GM19455 (cell line): ENCODE measurements around the gene IL9R.
A peak's percentile ranks its signal among the peaks of the same experiment; 100 is the strongest.
"Not testable (repeated sequence)": the region's sequence is repeated elsewhere in the genome, so short reads cannot be mapped to it uniquely, and the experiment has no call there.

Experiments used
- ATAC-seq: cut with Tn5 transposase; IDR thresholded peaks from one replicate; pipeline ENCODE4 v1.9.1; 2021; ENCODE audit not compliant: unreplicated experiment

The IL9R gene, protein sequence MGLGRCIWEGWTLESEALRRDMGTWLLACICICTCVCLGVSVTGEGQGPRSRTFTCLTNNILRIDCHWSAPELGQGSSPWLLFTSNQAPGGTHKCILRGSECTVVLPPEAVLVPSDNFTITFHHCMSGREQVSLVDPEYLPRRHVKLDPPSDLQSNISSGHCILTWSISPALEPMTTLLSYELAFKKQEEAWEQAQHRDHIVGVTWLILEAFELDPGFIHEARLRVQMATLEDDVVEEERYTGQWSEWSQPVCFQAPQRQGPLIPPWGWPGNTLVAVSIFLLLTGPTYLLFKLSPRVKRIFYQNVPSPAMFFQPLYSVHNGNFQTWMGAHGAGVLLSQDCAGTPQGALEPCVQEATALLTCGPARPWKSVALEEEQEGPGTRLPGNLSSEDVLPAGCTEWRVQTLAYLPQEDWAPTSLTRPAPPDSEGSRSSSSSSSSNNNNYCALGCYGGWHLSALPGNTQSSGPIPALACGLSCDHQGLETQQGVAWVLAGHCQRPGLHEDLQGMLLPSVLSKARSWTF

DNA sequence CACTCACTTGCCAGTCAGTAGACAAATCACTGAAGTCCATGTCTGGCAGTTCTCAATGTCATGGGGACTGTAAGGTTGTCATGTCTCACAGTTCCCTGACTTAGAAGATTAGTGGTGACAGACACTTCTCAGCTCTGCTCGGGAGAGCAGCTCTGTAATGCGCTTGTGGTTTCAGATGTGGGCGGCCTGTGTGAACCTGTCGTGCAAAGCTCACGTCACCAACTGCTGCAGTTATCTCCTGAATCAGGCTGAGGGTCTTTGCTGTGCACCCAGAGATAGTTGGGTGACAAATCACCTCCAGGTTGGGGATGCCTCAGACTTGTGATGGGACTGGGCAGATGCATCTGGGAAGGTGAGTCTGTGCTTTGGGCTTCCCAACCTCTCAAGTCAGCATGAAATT lies at the start of gene IL9R:
Gene IL9R (plus strand): TSS at position 261 of the 400 bp plus-strand sequence. CDS start 64 bp downstream, at position 325.
- ATAC-seq = peak; percentile 57

DNA sequence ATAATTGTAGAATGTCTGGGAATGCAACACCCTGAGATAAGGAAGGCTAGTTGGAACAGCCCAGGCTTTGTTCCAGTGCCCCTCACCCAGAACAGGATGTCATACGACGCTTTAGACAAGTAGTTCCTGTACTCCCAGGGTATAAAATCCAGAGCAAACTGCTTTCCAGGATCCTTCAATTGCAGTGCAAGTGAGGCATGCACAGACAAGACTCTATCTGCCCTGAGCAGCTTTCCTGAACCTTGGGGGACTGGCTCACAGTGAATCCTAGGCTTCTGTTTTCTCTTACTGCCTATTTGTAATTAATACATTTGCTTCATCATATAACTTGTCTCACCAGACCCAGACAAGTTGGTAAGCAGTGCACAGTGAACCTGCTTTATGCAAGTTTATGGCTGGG lies 48.4 kb upstream of the IL9R start:
- no peak for ATAC-seq

- no peak for ATAC-seq
Measured at GRCh38 chrX:155951237-155951789, 46.2 kb upstream of the IL9R start.

GRCh38 chrX:155953055-155953454 lies 44.4 kb upstream of the IL9R start:
- ATAC-seq = no peak

- no peak for ATAC-seq
Measured at GRCh38 chrX:155954793-155955192, 42.7 kb upstream of the IL9R start.

DNA sequence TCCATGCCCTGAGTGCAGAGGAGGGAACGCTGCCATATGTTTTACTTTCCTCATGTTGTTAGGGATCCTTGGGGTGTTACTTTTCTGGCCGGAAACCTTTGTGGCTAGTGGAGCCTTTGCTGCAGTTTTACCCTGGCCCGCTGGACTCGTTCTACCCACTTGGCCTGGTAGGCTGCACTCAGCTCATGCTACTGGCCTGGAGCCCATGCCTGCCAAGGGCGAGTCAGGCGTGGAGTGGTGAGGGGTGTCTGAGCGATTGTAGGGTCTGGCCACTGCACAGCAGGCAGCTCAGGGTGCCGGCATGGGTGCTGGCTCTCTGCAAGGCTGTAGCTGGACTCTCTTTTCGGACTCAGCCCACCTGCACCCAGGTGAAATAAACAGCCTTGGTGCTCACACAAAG lies 41.4 kb upstream of the IL9R start:
- no peak for ATAC-seq

GRCh38 chrX:155956649-155957048 lies 40.8 kb upstream of the IL9R start:
- no peak for ATAC-seq

GRCh38 chrX:155957843-155958242 lies 39.7 kb upstream of the IL9R start:
- no peak for ATAC-seq

- ATAC-seq = no peak
Measured at GRCh38 chrX:155959018-155959587, 38.4 kb upstream of the IL9R start.

DNA sequence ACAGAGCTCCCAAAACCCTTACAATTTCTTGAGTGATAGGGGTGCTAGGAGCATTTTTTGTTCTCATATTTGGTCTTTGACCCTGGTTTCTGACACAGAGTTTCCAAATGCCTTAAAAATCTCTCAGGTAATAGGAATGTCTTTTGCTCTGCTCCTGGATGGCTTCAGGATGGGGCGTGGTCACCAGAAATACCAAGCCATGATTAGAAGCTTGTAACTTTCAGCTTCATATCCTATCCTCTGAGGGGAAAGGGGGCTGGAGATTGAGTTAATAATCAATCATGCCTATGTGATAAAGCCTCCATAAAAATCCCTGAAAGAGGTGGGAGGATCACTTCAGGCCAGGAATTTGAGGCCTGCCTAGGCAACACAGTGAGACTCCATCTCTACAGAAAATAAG lies 34.6 kb upstream of the IL9R start:
- no peak for ATAC-seq

- no peak for ATAC-seq
Measured at GRCh38 chrX:155966876-155967275, 30.6 kb upstream of the IL9R start.

- ATAC-seq = no peak
Measured at GRCh38 chrX:155967653-155968325, 29.7 kb upstream of the IL9R start.

DNA sequence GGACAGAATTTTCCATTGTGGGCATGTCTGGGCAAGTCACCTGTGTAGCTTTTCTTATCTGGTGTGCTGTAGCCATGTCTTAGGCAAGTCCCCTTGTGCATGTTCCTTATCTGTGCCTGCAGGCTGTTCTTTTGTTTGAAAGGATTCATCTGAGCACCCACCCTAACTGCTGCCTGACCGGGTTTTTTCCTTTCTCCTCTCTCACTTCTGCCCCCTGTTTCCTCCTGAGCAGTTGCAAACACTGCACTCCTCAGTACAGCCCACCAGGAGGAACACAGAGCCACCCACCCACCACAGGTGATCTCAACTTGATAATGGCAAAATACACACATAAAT lies 29.2 kb upstream of the IL9R start:
- no peak for ATAC-seq

DNA sequence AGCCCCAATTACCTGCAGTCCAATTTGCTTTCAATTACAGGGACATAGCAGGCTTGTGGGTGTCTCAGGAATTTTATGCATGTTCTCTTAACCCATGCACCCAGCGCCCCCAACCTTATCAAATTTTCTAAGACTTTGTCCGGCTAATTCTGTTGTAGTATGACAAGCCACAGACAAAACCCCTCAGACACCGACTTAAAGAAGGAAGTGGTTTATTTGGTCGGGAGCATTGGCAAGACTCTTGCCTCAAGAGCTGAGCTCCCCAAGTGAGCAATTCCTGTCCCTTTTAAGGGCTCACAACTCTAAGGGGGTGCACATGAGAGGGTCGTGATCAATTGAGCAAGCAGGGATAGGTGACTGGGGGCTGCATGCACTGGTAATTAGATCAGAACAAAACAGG lies 28.7 kb upstream of the IL9R start:
- no peak for ATAC-seq

GRCh38 chrX:155971658-155972057 lies 25.8 kb upstream of the IL9R start:
- ATAC-seq = not testable (repeated sequence)

GRCh38 chrX:155972241-155972640 lies 25.3 kb upstream of the IL9R start:
- not testable (repeated sequence) for ATAC-seq

GRCh38 chrX:155983326-155983725 lies 14.2 kb upstream of the IL9R start:
- ATAC-seq = no peak

- no peak for ATAC-seq
Measured at GRCh38 chrX:155985208-155985607, 12.3 kb upstream of the IL9R start.

GRCh38 chrX:155986995-155987394 lies 10.5 kb upstream of the IL9R start:
- ATAC-seq = not testable (repeated sequence)

- no peak for ATAC-seq
Measured at GRCh38 chrX:155988859-155989258, 8.6 kb upstream of the IL9R start.

- ATAC-seq = no peak
Measured at GRCh38 chrX:155993421-155993820, 4.1 kb upstream of the IL9R start.
